T47D (cell line): ENCODE results near the gene CACNA1I.

Source experiments
- DNase-seq, 2 experiments: peaks; one replicate each; pipeline versions ENCODE4 v3.0.0 to v3.0.0-alpha.2; 2011 to 2012; ENCODE audit warnings: low read depth in 1 of 2, low spot score in 1 of 2
- JUND ChIP-seq: IDR thresholded peaks from 2 replicates; pipeline ENCODE4 v1.6.1; 2012; ENCODE audit warnings: low read depth
- in situ Hi-C: cut with HindIII; loops from 2 replicates; pipeline ENCODE4 v1.10.0; 2016; ENCODE audit warnings: low sequenced_read_pairs, low pct_unique_long_range_greater_than_20kb

Gene CACNA1I

DNA sequence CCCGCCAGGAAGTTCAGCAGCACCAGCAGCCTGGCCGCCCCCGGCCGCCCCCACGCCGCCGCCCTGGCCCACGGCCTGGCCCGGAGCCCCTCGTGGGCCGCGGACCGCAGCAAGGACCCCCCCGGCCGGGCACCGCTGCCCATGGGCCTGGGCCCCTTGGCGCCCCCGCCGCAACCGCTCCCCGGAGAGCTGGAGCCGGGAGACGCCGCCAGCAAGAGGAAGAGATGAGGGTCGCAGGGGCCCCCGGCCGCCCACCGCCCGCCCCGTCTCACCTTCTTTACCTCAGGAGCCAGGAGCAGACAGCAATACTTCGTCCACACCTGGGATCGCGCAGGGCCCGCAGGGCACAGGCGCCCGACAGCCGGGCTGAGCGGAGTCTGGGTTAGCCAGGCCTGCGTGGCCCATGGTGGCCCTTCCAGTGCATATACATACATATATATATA lies 115.6 kb downstream of the CACNA1I start:
- in situ Hi-C loops = no loop called here
- TF ChIP-seq JUND = no peak
- no peak for DNase-seq

- no peak for DNase-seq
- no peak for TF ChIP-seq JUND
- in situ Hi-C loops = no loop called here
These were observed 116.4 kb downstream of the CACNA1I start for GRCh38 chr22:39686776-39687525.

GRCh38 chr22:39688186-39688785 lies 117.7 kb downstream of the CACNA1I start:
- in situ Hi-C loops = no loop called here
- TF ChIP-seq JUND = no peak
- no peak for DNase-seq

DNA sequence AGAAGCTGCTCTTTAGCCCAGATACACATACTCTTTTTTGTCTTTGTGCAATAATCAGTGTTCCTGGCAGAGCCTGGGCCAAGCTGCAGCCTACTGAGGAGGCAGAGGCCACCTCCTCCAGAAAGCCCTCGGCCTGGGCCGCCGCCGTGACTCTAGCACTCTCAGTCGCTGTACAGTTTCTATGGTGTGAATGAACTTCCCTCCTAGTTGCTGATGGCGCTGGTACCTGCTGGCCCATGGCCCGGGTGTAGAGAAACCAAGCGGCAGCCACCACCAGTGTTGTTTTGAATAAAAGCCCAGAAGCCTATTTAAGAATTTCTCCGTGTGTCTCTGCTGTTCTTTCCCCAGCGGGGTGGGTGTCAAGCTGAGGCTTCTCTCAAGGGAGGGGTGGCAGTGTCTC lies 118.9 kb downstream of the CACNA1I start:
- DNase-seq = no peak
- in situ Hi-C loops = no loop called here
- TF ChIP-seq JUND = no peak

- TF ChIP-seq JUND = no peak
- DNase-seq = no peak
- in situ Hi-C loops = no loop called here
These were observed 120.5 kb downstream of the CACNA1I start for GRCh38 chr22:39690881-39691605.

GRCh38 chr22:39693943-39694500 lies 123.5 kb downstream of the CACNA1I start:
- in situ Hi-C loops = no loop called here
- TF ChIP-seq JUND = no peak
- DNase-seq = no peak

GRCh38 chr22:39697790-39698430 lies 127.4 kb downstream of the CACNA1I start:
- no peak for DNase-seq
- in situ Hi-C loops = no loop called here
- TF ChIP-seq JUND = no peak

- in situ Hi-C loops = no loop called here
- no peak for TF ChIP-seq JUND
- peak in 1 of 2 experiments; percentile 9 for DNase-seq
These were observed 129.2 kb downstream of the CACNA1I start for GRCh38 chr22:39699631-39700360.

DNA sequence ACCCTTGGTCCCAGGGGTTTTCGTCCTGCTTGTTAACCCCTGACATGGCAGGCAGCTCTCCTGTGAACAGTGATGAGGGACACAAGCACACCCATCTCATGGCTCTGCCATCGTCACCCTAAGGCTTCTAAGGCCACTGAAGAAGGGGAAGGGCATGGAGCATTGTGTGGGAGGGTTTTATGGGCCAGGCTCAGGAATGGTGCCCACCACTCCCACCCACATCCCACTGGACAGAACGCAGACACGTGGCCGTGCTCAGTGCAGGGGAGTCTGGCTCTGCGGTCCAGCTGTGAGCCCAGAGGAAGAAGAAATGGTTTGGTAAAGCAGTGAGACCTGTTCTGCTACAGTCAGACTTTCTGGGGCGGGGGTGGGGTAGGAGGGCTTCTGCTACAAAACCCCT lies 130.0 kb downstream of the CACNA1I start:
- no peak for TF ChIP-seq JUND
- DNase-seq = no peak
- in situ Hi-C loops = no loop called here

DNA sequence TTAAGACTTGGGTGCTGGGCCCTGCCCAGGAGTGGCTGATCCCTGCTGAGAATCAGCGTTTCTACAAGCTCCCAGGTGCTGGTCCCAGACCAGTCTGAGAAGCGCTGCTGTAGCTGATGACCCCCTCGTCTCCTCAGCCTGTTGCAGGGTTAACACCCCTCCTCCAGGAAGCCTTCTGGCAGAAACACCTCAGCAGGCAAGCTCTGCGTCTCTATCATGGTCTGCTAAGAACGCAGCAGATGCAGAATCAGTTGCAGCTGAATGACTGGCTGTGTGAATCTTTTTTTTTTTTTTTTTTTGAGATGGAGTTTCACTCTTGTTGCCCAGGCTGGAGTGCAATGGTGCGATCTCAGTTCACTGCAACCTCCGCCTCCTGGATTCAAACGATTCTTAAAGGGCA lies 132.5 kb downstream of the CACNA1I start:
- in situ Hi-C loops = no loop called here
- DNase-seq = no peak
- TF ChIP-seq JUND = no peak

GRCh38 chr22:39703928-39704639 lies 133.5 kb downstream of the CACNA1I start:
- DNase-seq = no peak
- no peak for TF ChIP-seq JUND
- in situ Hi-C loops = no loop called here
